ENCODE results near the gene ADCYAP1R1.

DNA sequence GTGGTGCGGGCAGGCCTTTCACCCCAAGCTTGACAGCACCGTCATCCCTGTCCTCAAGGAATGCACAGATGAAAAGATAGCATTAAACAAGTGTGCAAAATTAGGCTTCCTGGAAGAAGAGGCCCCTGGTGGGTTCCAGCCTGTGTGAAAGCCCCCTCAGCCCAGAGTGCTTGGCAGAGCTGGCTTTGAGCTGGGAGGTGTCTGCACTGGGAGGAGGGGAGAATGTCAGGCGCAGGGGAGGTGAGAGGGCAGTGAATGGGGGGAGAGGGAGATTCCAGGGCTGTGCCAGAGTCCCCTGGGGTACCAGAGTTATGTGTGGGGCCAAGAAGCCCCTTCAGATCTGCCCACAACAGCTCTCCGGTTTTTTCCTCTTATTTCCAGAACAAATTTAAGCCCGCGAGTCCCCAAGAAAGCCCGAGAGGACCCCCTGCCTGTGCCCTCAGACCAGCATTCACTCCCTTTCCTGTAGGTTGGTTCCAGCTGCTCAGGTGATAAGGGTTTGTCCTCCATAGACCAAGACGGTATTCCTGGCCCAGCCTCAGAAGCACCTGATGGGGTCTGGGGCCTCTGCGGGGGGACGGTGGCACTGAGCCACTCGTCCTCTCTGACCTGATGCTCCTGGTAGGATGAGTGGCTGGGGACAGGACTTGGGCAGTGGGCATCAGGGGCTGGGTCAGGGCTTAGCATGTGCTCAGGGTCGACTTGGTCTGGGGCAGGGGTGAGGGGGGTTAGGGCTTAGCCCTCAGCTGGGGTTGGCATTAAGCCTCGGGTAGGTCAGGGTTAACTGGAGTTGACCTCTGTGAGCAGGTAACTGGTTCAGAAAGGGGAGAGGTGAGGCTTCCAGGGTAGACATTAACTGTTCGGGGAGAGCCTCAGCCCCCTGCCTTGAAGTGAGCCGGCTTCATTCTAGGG is 43.4 kb downstream of the ADCYAP1R1 start:
- no peak for TF ChIP-seq EP300 (IDR thresholded peaks at IDR 0.05)
- TF ChIP-seq, protein P1, sequence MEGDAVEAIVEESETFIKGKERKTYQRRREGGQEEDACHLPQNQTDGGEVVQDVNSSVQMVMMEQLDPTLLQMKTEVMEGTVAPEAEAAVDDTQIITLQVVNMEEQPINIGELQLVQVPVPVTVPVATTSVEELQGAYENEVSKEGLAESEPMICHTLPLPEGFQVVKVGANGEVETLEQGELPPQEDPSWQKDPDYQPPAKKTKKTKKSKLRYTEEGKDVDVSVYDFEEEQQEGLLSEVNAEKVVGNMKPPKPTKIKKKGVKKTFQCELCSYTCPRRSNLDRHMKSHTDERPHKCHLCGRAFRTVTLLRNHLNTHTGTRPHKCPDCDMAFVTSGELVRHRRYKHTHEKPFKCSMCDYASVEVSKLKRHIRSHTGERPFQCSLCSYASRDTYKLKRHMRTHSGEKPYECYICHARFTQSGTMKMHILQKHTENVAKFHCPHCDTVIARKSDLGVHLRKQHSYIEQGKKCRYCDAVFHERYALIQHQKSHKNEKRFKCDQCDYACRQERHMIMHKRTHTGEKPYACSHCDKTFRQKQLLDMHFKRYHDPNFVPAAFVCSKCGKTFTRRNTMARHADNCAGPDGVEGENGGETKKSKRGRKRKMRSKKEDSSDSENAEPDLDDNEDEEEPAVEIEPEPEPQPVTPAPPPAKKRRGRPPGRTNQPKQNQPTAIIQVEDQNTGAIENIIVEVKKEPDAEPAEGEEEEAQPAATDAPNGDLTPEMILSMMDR (IDR thresholded peaks at IDR 0.05): no peak
- TF ChIP-seq POLR2A (IDR thresholded peaks at IDR 0.05): no peak

All from gastroesophageal sphincter (tissue), 3 donors.